ENCODE measurements around the gene SFXN5. TPM values are rescaled to one million over a fixed set of nuclear protein-coding genes. Genes with fewer than 3 reads are reported as not detected.

Gene SFXN5
- total RNA-seq, 1 experiment from 2014 or later: 27.8 TPM

- no peaks in the 10 kb centered on the region for H3K4me1 ChIP-seq (ENCODE audit: control insufficient read depth, insufficient read depth, low read length)
- intact Hi-C loops (cut with micrococcal nuclease; ENCODE audit: unreplicated experiment) (no loop called here), in situ Hi-C loops (cut with HindIII; ENCODE audit: low pct_unique_long_range_greater_than_20kb, low sequenced_read_pairs) (no loop called here)
- ChIA-PET POLR2A (no interaction called here), CTCF (no interaction called here)
- no peak for TF ChIP-seq CTCF (IDR thresholded peaks at IDR 0.05)
- no peak for TF ChIP-seq POLR2AphosphoS5 (IDR thresholded peaks at IDR 0.05; ENCODE audit: low read depth, low read length)
- no peak for TF ChIP-seq REST (IDR thresholded peaks at IDR 0.05; ENCODE audit: insufficient read depth in 1 of 2, low read depth in 2 of 2, low read length in 1 of 2)
- TF ChIP-seq SIN3A (IDR thresholded peaks at IDR 0.05; ENCODE audit: borderline replicate concordance, insufficient read depth, low read depth, low read length): no peak
- TF ChIP-seq TCF7L2 (IDR thresholded peaks at IDR 0.05; ENCODE audit: low read depth, low read length): no peak
- DNase-seq (ENCODE audit: low read depth, low spot score): no peak
- BruUV-seq (replicated peaks): no TSS peak
- no peaks in the 10 kb centered on the region for H3K36me3 ChIP-seq (ENCODE audit: control insufficient read depth, insufficient read depth, low read length)
- no peak overlapping the region for H3K27ac ChIP-seq (ENCODE audit: low read length)
- H3K4me3 ChIP-seq (ENCODE audit: low read depth in 2 of 2, low read length in 2 of 2): no peak overlapping the region
- no peak for ATAC-seq
- H3K9me3 ChIP-seq (ENCODE audit: control insufficient read depth, insufficient read depth, low read depth, low read length): no peaks in the 10 kb centered on the region
- H3K27me3 ChIP-seq (ENCODE audit: control insufficient read depth, insufficient read depth, low read length): peaks cover 5% of the 10 kb centered on the region; the same call in 1 of the 2 replicates
Observed at GRCh38 chr2:72933646-72934151, 137.8 kb downstream of the SFXN5 start.

- POLR2A ChIA-PET: no interaction called here
- CTCF ChIA-PET: interaction anchor here (0.8 kb wide), 1 partner anchor 40 kb away, joined by 5 read pairs; no protein-coding TSS in a partner anchor
Observed at GRCh38 chr2:72933207-72933606, 138.3 kb downstream of the SFXN5 start.

More at GRCh38 chr2:72933207-72933606, 138.3 kb downstream of the SFXN5 start:
- Histone ChIP-seq H3K36me3 (ENCODE audit: control insufficient read depth, insufficient read depth, low read length) (no peaks in the 10 kb centered on the region), H3K9me3 (ENCODE audit: control insufficient read depth, insufficient read depth, low read depth, low read length) (no peaks in the 10 kb centered on the region), H3K27ac (ENCODE audit: low read length) (no peak overlapping the region), H3K4me3 (ENCODE audit: low read depth in 2 of 2, low read length in 2 of 2) (no peak overlapping the region), H3K4me1 (ENCODE audit: control insufficient read depth, insufficient read depth, low read length) (no peaks in the 10 kb centered on the region), H3K27me3 (ENCODE audit: control insufficient read depth, insufficient read depth, low read length) (peaks cover 7% of the 10 kb centered on the region; the same call in 1 of the 2 replicates)
- no peak for DNase-seq (ENCODE audit: low read depth, low spot score)
- ATAC-seq: no peak
- TF ChIP-seq POLR2AphosphoS5 (IDR thresholded peaks at IDR 0.05; ENCODE audit: low read depth, low read length) (no peak), SIN3A (IDR thresholded peaks at IDR 0.05; ENCODE audit: borderline replicate concordance, insufficient read depth, low read depth, low read length) (no peak), TCF7L2 (IDR thresholded peaks at IDR 0.05; ENCODE audit: low read depth, low read length) (no peak), CTCF (IDR thresholded peaks at IDR 0.05) (no peak), REST (IDR thresholded peaks at IDR 0.05; ENCODE audit: insufficient read depth in 1 of 2, low read depth in 2 of 2, low read length in 1 of 2) (no peak)
- no TSS peak for BruUV-seq (replicated peaks)
- intact Hi-C loops (cut with micrococcal nuclease; ENCODE audit: unreplicated experiment) (no loop called here), in situ Hi-C loops (cut with HindIII; ENCODE audit: low pct_unique_long_range_greater_than_20kb, low sequenced_read_pairs) (no loop called here)

All from Panc1 (cell line).